HEK293 (cell line): ENCODE results near the gene TMEM236.

Experiments
- CTCF ChIA-PET: fragments of 350-600 bp; formaldehyde crosslinking; extraction: SDS; loops from one replicate; lab custom pipeline; 2021; ENCODE audit warnings: antibody characterized with exemption; lab: Yijun Ruan, JAX
- POLR2A ChIA-PET: fragments of 300-600 bp; formaldehyde crosslinking; extraction: SDS; loops from one replicate; lab custom pipeline; 2020; ENCODE audit warnings: antibody characterized with exemption, inconsistent platforms; lab: Yijun Ruan, JAX
- H3K27ac ChIP-seq: fragments of 200-500 bp; sonication (Bioruptor generic); 2 replicates; pipeline ENCODE4 v1.5.1; 2014; ENCODE audit warnings: low read depth, low read length, control low read depth, inconsistent platforms; ENCODE audit errors: extremely low read depth
- H3K36me3 ChIP-seq, 2 experiments: fragments of 200-500 bp in 1 of 2; sonication (Bioruptor generic) in 1 of 2; 1 replicate in 1 of 2; 2 replicates in 1 of 2; pipeline ENCODE4 v1.5.1; 2014 to 2017; ENCODE audit warnings: inconsistent platforms in 2 of 2, low read length in 2 of 2; ENCODE audit not compliant: control insufficient read depth in 2 of 2, insufficient read depth in 1 of 2
- H3K4me1 ChIP-seq: fragments of 200-500 bp; sonication (Bioruptor generic); 2 replicates; pipeline ENCODE4 v1.5.1; 2014; ENCODE audit warnings: mild to moderate bottlenecking, low read length, inconsistent platforms; ENCODE audit not compliant: control insufficient read depth, insufficient read depth
- H3K4me3 ChIP-seq: 2 replicates; pipeline ENCODE4 v1.5.1; 2011; ENCODE audit warnings: low read depth, mild to moderate bottlenecking, control low read depth, low read length, moderate library complexity
- H3K9me3 ChIP-seq: fragments of 200-500 bp; sonication (Bioruptor generic); 2 replicates; pipeline ENCODE4 v1.5.1; 2014; ENCODE audit warnings: low read depth, low read length, inconsistent platforms; ENCODE audit not compliant: control insufficient read depth, insufficient read depth
- KLF17 ChIP-seq: fragments of 450-650 bp; formaldehyde crosslinking; IDR thresholded peaks from 2 replicates; pipeline ENCODE4 v1.5.1; 2016; ENCODE audit warnings: missing biosample characterization, missing genetic modification characterization
- PRDM6 ChIP-seq: fragments of 450-650 bp; formaldehyde crosslinking; IDR thresholded peaks from 2 replicates; pipeline ENCODE4 v1.5.1; 2017; ENCODE audit warnings: missing biosample characterization, missing genetic modification characterization
- TSHZ1 ChIP-seq: fragments of 450-650 bp; formaldehyde crosslinking; IDR thresholded peaks from 2 replicates; pipeline ENCODE4 v1.5.1; 2016; ENCODE audit warnings: missing biosample characterization, missing genetic modification characterization, borderline replicate concordance
- YY2 ChIP-seq: fragments of 450-650 bp; formaldehyde crosslinking; IDR thresholded peaks from 2 replicates; pipeline ENCODE4 v1.5.1; 2016; ENCODE audit warnings: missing biosample characterization, missing genetic modification characterization
- ZBTB6 ChIP-seq: fragments of 450-650 bp; formaldehyde crosslinking; IDR thresholded peaks from 2 replicates; pipeline ENCODE4 v1.5.1; 2017; ENCODE audit warnings: missing biosample characterization, missing genetic modification characterization
- ZNF18 ChIP-seq: fragments of 450-650 bp; formaldehyde crosslinking; IDR thresholded peaks from 2 replicates; pipeline ENCODE4 v1.5.1; 2016; ENCODE audit warnings: missing biosample characterization, missing genetic modification characterization
- ZNF311 ChIP-seq: fragments of 450-650 bp; formaldehyde crosslinking; IDR thresholded peaks from 2 replicates; pipeline ENCODE4 v1.5.1; 2017; ENCODE audit warnings: missing biosample characterization, missing genetic modification characterization, borderline replicate concordance
- ZNF501 ChIP-seq: fragments of 450-650 bp; formaldehyde crosslinking; IDR thresholded peaks from 2 replicates; pipeline ENCODE4 v1.5.1; 2016; ENCODE audit warnings: missing biosample characterization, missing genetic modification characterization
- ZNF521 ChIP-seq: fragments of 450-650 bp; formaldehyde crosslinking; IDR thresholded peaks from 2 replicates; pipeline ENCODE4 v1.5.1; 2017; ENCODE audit warnings: missing biosample characterization, mild to moderate bottlenecking, missing genetic modification characterization
- ZNF580 ChIP-seq: fragments of 450-650 bp; formaldehyde crosslinking; IDR thresholded peaks from 2 replicates; pipeline ENCODE4 v1.5.1; 2016; ENCODE audit warnings: missing biosample characterization, missing genetic modification characterization
- ZNF629 ChIP-seq: fragments of 450-650 bp; formaldehyde crosslinking; IDR thresholded peaks from 2 replicates; pipeline ENCODE4 v1.5.1; 2017; ENCODE audit warnings: missing biosample characterization, missing genetic modification characterization
- ZNF843 ChIP-seq: fragments of 450-650 bp; formaldehyde crosslinking; IDR thresholded peaks from 2 replicates; pipeline ENCODE4 v1.5.1; 2016; ENCODE audit warnings: missing biosample characterization, missing genetic modification characterization
- ZSCAN30 ChIP-seq: fragments of 450-650 bp; IDR thresholded peaks from 2 replicates; pipeline ENCODE4 v1.5.1; 2018; ENCODE audit warnings: missing biosample characterization, mild to moderate bottlenecking, missing genetic modification characterization, moderate library complexity

Gene TMEM236

GRCh38 chr10:17758896-17759295 is 6.9 kb downstream of the TMEM236 start:
- H3K27ac ChIP-seq, result no peak overlapping the region
- H3K4me3 ChIP-seq, result no peak overlapping the region
- CTCF ChIA-PET, result interaction anchor here (0.7 kb wide), 1 partner anchor 16 kb away, joined by 3 read pairs; no protein-coding TSS in a partner anchor
- POLR2A ChIA-PET, result no interaction called here
- no peaks in the 10 kb centered on the region for H3K36me3 ChIP-seq
- TF ChIP-seq TSHZ1 (no peak), ZNF843 (tag by site-specific recombination) (0 out of 2 replicates have a peak, but pooled peaks have one; percentile 35), ZBTB6 (tag by site-specific recombination) (peak; percentile 87), ZSCAN30 (tag by site-specific recombination) (peak; percentile 40; the same call in 1 of the 2 replicates), ZNF580 (tag by site-specific recombination) (0 out of 2 replicates have a peak, but pooled peaks have one; percentile 46), PRDM6 (tag by site-specific recombination) (peak; percentile 92), ZNF18 (tag by site-specific recombination) (0 out of 2 replicates have a peak, but pooled peaks have one; percentile 44), KLF17 (no peak)
- TF ChIP-seq, all 188 proteins: peak for 6
- no peaks in the 10 kb centered on the region for H3K9me3 ChIP-seq
- no peaks in the 10 kb centered on the region for H3K4me1 ChIP-seq

GRCh38 chr10:17764142-17764541 is 12.1 kb downstream of the TMEM236 start:
- no peaks in the 10 kb centered on the region for H3K36me3 ChIP-seq
- H3K27ac ChIP-seq, result no peak overlapping the region
- H3K4me3 ChIP-seq, result no peak overlapping the region
- ChIA-PET CTCF (interaction anchor here (0.6 kb wide), 1 partner anchor 156 kb away, joined by 3 read pairs; no protein-coding TSS in a partner anchor), POLR2A (no interaction called here)
- no peak for TF ChIP-seq ZNF521 (tag by site-specific recombination)
- no peaks in the 10 kb centered on the region for H3K9me3 ChIP-seq
- H3K4me1 ChIP-seq, result no peaks in the 10 kb centered on the region

- no peaks in the 10 kb centered on the region for H3K36me3 ChIP-seq
- H3K9me3 ChIP-seq, result no peaks in the 10 kb centered on the region
- H3K27ac ChIP-seq, result no peak overlapping the region
- ChIA-PET POLR2A (no interaction called here), CTCF (interaction anchor here (0.8 kb wide), 1 partner anchor 20 kb away, joined by 4 read pairs; no protein-coding TSS in a partner anchor)
- TF ChIP-seq ZNF311 (no peak), TSHZ1 (no peak), YY2 (tag by site-specific recombination) (no peak), ZNF501 (tag by site-specific recombination) (no peak), ZNF629 (tag by site-specific recombination) (no peak)
- no peaks in the 10 kb centered on the region for H3K4me1 ChIP-seq
- no peak overlapping the region for H3K4me3 ChIP-seq
These were observed 13.6 kb downstream of the TMEM236 start for GRCh38 chr10:17765602-17766001.
